GM12874 (cell line): Measurements from ENCODE around the gene EFCAB6.

Experiments used
- CTCF ChIP-seq: IDR thresholded peaks from 2 replicates; pipeline ENCODE4 v1.5.1; 2011; ENCODE audit warnings: low read depth, mild to moderate bottlenecking, control low read depth, low read length, moderate library complexity; ENCODE audit not compliant: insufficient read depth

Gene EFCAB6

GRCh38 chr22:43734370-43735150 lies 77.5 kb downstream of the EFCAB6 start:
- TF ChIP-seq CTCF = no peak

GRCh38 chr22:43733138-43733537 lies 79.0 kb downstream of the EFCAB6 start:
- TF ChIP-seq CTCF = no peak

GRCh38 chr22:43731988-43732387 lies 80.1 kb downstream of the EFCAB6 start:
- TF ChIP-seq CTCF = no peak

- no peak for TF ChIP-seq CTCF
These were observed 85.1 kb downstream of the EFCAB6 start for GRCh38 chr22:43726964-43727543.

GRCh38 chr22:43726322-43726721 lies 85.8 kb downstream of the EFCAB6 start:
- TF ChIP-seq CTCF = no peak

- TF ChIP-seq CTCF = no peak
These were observed 88.3 kb downstream of the EFCAB6 start for GRCh38 chr22:43723816-43724215.

- TF ChIP-seq CTCF = no peak
These were observed 89.7 kb downstream of the EFCAB6 start for GRCh38 chr22:43722444-43722843.
